Fibroblast of lung (primary cell): ENCODE data around the gene CAMK1D. TPM values are rescaled to one million over a fixed set of nuclear protein-coding genes. Genes with fewer than 3 reads are reported as not detected.

Experiments used
- DNase-seq, 2 donors: peaks; one replicate each; pipeline versions ENCODE4 v3.0.0 to v3.0.0-alpha.2; 2010; ENCODE audit warnings: low read depth in 2 of 2
- H2AFZ ChIP-seq: 2 replicates; pipeline ENCODE4 v1.5.1; 2012; ENCODE audit warnings: low read length, control low read depth, inconsistent platforms
- H3K27ac ChIP-seq: 2 replicates; pipeline ENCODE4 v1.5.1; 2011; ENCODE audit warnings: low read length, control low read depth; ENCODE audit not compliant: insufficient read depth
- H3K27me3 ChIP-seq: 2 replicates; pipeline ENCODE4 v1.5.1; 2011; ENCODE audit warnings: mild to moderate bottlenecking, low read length; ENCODE audit not compliant: control insufficient read depth, insufficient read depth
- H3K36me3 ChIP-seq: 2 replicates; pipeline ENCODE4 v1.5.1; 2011; ENCODE audit warnings: low read length; ENCODE audit not compliant: control insufficient read depth, insufficient read depth
- H3K4me1 ChIP-seq: 2 replicates; pipeline ENCODE4 v1.5.1; 2011; ENCODE audit warnings: low read length; ENCODE audit not compliant: control insufficient read depth, insufficient read depth; ENCODE audit errors: extremely low read depth
- H3K4me2 ChIP-seq: 2 replicates; pipeline ENCODE4 v1.5.1; 2011; ENCODE audit warnings: low read length, control low read depth; ENCODE audit not compliant: insufficient read depth; ENCODE audit errors: extremely low read depth
- H3K4me3 ChIP-seq, 4 experiments: fragments of 200-600 bp in 1 of 4; sonication (generic) in 1 of 4; replicated peaks in 1 of 4; 2 replicates each; pipeline ENCODE4 v1.5.1; 2011 to 2016; ENCODE audit warnings: low read length in 4 of 4, low read depth in 3 of 4, mild to moderate bottlenecking in 3 of 4, control low read depth in 2 of 4, inconsistent platforms in 1 of 4, mixed read lengths in 1 of 4; ENCODE audit not compliant: insufficient read depth in 1 of 4; ENCODE audit errors: control extremely low read depth in 1 of 4
- H3K79me2 ChIP-seq: 2 replicates; pipeline ENCODE4 v1.5.1; 2012; ENCODE audit warnings: mild to moderate bottlenecking, low read length, inconsistent platforms; ENCODE audit not compliant: control insufficient read depth, insufficient read depth
- H3K9ac ChIP-seq: 2 replicates; pipeline ENCODE4 v1.5.1; 2011; ENCODE audit warnings: mild to moderate bottlenecking, low read length, control low read depth; ENCODE audit not compliant: insufficient read depth
- H3K9me3 ChIP-seq: 2 replicates; pipeline ENCODE4 v1.5.1; 2012; ENCODE audit warnings: low read depth, low read length; ENCODE audit not compliant: control insufficient read depth, insufficient read depth
- H4K20me1 ChIP-seq: 2 replicates; pipeline ENCODE4 v1.5.1; 2011; ENCODE audit warnings: low read length; ENCODE audit not compliant: control insufficient read depth, insufficient read depth; ENCODE audit errors: extremely low read depth
- CTCF ChIP-seq, 2 donors: IDR thresholded peaks in 1 of 2; conservative IDR thresholded peaks in 1 of 2; 1 replicate in 1 of 2; 2 replicates in 1 of 2; pipeline ENCODE4 v1.5.1; 2011 to 2012; ENCODE audit warnings: low read length in 2 of 2, control low read depth in 1 of 2, inconsistent platforms in 1 of 2, low read depth in 1 of 2, mild to moderate bottlenecking in 1 of 2
- EZH2 ChIP-seq: IDR thresholded peaks from 2 replicates; pipeline ENCODE4 v1.5.1; 2012; ENCODE audit warnings: low read length, control low read depth, mild to moderate bottlenecking; ENCODE audit errors: missing control alignments
- polyA plus RNA-seq, 2 donors: library from polyadenylated mRNA; depleted of rRNA in 1 of 2; stranded (reverse) in 1 of 2; unstranded in 1 of 2; fragments of >200 nt; gene quantifications; 2 replicates each; pipeline ENCODE4 v1.2.1, GENCODE V29; 2011 to 2012; ENCODE audit warnings: missing spikeins in 1 of 2
- total RNA-seq: library from RNA; depleted of rRNA; stranded (reverse); fragments of >200 nt; gene quantifications from 2 replicates; pipeline ENCODE4 v1.2.1, GENCODE V29; 2014

Gene CAMK1D
- total and polyA plus RNA-seq, 2 donors (not counting 1 experiment from before 2014, with no cell fraction given) = 2.3 TPM

DNA sequence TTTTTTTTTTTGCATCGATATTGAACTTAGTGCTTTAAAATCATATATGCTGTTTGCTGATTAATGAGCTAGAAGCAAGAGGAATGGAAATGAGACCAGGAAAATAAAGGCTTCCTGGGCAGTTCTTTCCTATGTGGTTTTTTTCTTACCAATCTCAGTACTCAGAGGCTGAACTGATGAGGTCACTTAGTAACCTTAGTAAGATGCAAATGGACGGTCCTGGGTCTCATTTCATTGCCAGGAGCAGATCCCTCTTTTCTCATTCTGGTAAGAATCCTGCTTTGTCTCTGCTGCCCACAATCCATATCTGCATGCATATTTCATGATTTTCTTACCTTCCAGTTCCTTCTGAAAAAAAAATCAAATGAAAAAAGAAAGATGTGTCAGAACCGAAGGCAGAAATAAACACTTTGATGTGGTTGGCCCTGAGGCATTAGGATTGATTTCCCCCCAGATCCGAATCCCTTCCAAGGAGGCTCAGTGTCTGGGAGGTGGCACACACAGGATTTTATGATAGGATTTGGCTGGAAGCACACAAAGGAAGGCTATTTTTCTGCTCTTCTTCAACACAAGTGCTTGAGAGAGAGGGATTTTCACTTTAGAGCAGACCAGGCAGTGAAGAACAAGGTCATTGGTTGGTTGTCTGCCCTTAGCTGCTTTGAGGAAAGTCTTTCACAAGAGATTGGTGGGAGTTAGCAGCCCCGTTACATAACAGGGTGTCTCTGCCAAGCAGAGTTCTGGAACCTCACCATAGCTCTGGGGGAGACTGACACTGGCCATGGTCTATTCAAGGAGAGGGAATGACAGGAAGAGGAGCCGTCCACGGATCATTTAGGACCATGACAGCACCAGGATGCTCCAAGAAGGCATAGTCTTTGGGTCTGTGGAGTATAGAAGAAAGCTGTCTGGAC, 150.0 kb downstream of the CAMK1D start:
- Histone ChIP-seq H3K4me2 (no peak overlapping the region), H3K4me3 (no peak overlapping the region), H4K20me1 (no peaks in the 10 kb centered on the region), H3K9ac (no peak overlapping the region), H3K27ac (no peak overlapping the region), H3K9me3 (no peaks in the 10 kb centered on the region), H3K27me3 (no peaks in the 10 kb centered on the region), H3K36me3 (no peaks in the 10 kb centered on the region), H2AFZ (no peak overlapping the region), H3K4me1 (no peaks in the 10 kb centered on the region), H3K79me2 (no peaks in the 10 kb centered on the region)
- DNase-seq = peak in 1 of 2 donors; percentile 78
- TF ChIP-seq CTCF (conservative IDR thresholded peaks at IDR 0.05 in 1 of 2, IDR thresholded peaks at IDR 0.05 in 1 of 2; ENCODE audit: low read depth in 1 of 2, low read length in 2 of 2) = no peak

GRCh38 chr10:12500381-12501303, 151.3 kb downstream of the CAMK1D start:
- H3K27me3 ChIP-seq = no peaks in the 10 kb centered on the region
- no peaks in the 10 kb centered on the region for H3K9me3 ChIP-seq
- H3K27ac ChIP-seq = no peak overlapping the region
- H2AFZ ChIP-seq = no peak overlapping the region
- no peaks in the 10 kb centered on the region for H4K20me1 ChIP-seq
- H3K4me3 ChIP-seq = no peak overlapping the region
- no peak overlapping the region for H3K9ac ChIP-seq
- H3K4me2 ChIP-seq = no peak overlapping the region
- no peaks in the 10 kb centered on the region for H3K79me2 ChIP-seq
- TF ChIP-seq EZH2 (no peak), CTCF (conservative IDR thresholded peaks at IDR 0.05 in 1 of 2, IDR thresholded peaks at IDR 0.05 in 1 of 2; ENCODE audit: low read depth in 1 of 2, low read length in 2 of 2) (no peak)
- DNase-seq = no peak
- H3K36me3 ChIP-seq = no peaks in the 10 kb centered on the region
- no peaks in the 10 kb centered on the region for H3K4me1 ChIP-seq

DNA sequence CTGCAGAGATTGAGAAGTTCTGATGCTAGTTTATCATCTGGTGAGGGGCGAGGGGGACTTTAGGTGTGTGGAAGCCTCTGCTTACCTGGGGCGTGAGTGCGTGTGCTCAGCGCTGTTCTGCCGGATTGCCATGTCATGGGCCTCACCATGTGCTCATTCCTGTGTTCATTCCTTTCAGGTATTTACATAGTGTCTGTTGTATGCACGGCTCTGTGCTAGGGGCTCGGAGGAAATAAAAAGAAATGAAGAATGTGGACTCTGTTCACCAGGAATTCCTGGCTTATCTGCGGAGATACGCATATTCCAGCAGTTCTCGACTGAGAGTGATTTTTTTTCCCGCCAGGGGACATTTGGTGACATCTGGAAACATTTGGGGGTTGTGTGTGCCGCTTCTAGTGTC, 152.0 kb downstream of the CAMK1D start:
- Histone ChIP-seq H3K9ac (no peak overlapping the region), H2AFZ (no peak overlapping the region), H3K79me2 (no peaks in the 10 kb centered on the region), H4K20me1 (no peaks in the 10 kb centered on the region), H3K9me3 (no peaks in the 10 kb centered on the region), H3K27me3 (no peaks in the 10 kb centered on the region), H3K27ac (no peak overlapping the region), H3K4me2 (no peak overlapping the region), H3K4me1 (no peaks in the 10 kb centered on the region), H3K4me3 (no peak overlapping the region), H3K36me3 (no peaks in the 10 kb centered on the region)
- no peak for TF ChIP-seq CTCF (conservative IDR thresholded peaks at IDR 0.05 in 1 of 2, IDR thresholded peaks at IDR 0.05 in 1 of 2; ENCODE audit: low read depth in 1 of 2, low read length in 2 of 2)
- no peak for TF ChIP-seq EZH2
- DNase-seq = no peak
